Measurements from ENCODE around the gene AHNAK.
"Not testable (repeated sequence)": the region's sequence is repeated elsewhere in the genome, so short reads cannot be mapped to it uniquely, and the experiment has no call there.

AHNAK gene

DNA sequence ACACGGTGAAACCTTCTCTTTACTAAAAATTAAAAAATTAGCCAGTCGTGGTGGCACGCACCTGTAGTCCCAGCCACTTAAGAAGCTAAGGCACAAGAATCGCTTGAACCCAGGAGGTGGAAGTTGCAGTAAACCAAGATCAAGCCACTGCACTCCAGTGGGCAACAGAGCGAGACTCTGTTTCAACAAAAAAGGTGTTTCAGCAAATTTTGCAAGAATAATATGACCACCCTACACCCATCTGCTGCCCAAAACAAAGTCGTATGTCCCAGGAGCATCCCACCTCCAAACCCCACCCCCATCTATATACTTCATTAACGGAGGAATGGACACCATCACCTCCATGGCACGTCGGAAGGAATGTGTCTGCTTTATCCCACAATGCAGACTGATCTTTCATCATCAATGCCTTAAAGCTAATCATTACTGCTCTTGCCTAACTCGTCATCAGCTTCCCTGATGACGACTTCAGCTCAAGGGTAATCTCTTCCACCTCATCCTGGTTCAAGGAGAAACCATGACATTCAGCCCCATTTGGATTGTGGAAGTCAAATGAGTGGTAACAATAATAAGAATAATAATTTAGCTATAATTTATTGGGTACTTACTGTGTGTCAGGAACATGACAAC is 93.7 kb downstream of the AHNAK start:
- DNase-seq, result no peak

DNA sequence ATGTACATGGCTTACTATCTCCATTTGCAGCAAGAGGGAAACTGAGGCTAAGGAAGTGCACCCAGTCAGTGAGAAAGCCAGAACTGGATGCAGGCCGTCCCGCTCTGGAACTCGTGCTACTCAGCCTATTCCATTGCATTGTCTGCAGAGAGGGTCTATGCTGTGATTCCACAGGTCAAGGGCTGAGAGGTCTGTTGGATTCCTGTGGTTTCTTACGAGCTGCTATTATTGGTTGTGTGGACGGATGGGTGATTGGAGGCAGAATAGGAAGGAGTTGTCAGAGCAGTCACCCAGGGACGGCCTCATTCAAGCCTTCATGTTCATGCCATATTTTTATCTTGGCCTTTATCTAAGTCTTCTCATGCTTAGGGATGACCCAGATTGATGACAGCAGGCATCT is 94.3 kb downstream of the AHNAK start:
- DNase-seq, result no peak

DNA sequence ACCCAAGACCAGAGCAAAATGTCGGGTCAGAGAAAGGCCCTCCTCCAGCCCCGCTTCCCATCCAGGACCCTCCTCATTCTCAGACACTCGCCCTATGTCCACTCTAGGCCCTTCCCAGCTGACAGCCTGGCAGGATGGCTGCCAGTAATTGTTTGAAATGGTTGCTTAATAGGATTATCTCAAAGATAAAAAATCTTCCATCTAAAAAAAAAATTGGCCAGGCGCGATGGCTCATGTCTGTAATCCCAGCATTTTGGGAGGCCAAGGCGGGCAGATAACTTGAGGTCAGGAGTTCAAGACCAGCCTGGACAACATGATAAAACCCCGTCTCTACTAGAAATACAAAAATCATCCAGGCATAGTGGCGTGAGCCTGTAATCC is 95.4 kb downstream of the AHNAK start:
- no peak for DNase-seq

DNA sequence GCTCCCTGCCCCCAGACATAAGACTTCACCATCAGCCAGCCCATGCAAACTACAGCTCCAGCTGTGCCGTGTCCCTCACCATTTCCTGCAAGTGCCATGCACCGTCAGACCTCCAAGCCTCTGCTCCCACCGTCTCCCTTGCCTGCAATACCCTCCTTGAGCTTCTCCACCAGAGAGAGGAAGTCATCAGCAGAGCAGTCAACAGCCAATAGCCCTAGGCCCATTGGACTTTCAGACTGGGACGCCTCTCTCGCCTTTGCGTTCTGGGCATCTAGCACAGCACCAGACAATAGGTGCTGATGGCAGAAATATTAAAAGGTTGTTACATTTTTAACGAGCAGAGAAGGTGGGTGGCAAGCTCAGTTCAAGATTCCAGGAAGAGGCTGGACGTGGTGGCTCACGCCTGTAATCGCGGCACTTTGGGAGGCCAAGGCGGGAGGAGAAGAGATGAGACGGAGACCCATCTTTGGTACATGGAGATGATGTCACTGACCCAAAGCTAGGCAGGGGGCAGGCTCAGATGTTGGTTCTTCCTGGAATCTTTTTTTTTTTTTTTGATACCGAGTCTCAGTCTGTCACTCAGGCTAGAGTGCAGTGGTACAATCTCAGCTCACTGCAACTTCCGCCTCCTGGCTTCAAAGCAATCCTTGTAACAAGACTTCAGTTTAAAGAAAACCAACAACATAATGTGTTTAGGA is 95.9 kb downstream of the AHNAK start:
- DNase-seq, result no peak

DNA sequence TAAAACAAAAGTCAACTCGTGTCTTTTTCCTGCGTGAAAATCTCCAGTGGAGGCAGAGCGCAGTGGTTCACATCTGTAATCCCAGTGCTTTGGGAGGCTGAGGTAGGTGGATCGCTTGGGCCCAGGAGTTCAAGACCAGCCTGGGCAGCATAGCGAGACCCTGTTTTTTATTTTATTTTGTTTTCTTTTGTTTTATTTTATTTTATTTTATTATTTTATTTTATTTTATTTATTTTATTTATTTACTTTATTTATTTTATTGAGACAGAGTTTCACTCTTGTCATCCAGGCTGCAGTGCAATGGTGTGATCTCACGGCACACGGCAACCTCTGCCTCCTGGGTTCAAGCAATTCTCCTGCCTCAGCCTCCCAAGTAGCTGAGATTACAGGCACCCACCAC is 96.7 kb downstream of the AHNAK start:
- not testable (repeated sequence) for DNase-seq

DNA sequence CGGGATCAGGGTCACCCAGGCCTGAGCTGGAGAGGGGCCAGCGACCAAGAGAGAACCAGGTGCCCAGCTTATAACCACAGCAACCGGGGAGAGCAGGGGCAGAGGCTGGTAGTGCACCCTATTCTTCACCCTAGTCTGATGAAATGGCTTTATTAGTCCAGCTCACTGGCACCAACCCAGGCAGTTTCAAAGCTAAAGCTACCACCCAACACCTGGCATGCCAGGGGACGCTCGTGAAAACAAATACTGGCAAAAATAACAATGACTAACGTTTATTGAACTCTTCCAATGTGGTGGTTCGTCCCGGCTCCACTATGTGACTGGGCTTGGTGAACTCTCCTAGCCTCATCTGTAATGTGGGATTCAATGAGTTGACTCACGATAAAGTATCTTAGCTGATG is 97.2 kb downstream of the AHNAK start:
- peak; percentile 18 for DNase-seq

DNA sequence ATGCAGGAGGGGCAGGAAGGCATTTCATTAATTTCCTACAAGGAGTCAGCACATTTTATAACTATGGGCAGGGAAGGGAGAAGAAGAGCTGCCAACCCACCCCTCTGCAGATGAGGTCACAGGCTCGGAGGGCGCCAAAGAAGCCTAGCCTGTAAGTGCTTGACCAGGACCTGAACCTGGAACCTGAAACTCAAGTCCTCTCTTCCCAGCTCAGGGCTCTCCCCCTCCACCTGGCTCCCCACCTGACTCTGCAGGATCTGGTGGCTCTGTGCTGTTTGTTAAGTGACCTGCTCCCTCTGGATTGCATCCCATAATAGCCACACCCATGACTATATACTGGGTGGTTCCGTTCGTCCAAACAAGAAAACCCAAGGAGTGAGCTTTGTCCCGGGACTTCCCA is 100.5 kb downstream of the AHNAK start:
- DNase-seq, result no peak

DNA sequence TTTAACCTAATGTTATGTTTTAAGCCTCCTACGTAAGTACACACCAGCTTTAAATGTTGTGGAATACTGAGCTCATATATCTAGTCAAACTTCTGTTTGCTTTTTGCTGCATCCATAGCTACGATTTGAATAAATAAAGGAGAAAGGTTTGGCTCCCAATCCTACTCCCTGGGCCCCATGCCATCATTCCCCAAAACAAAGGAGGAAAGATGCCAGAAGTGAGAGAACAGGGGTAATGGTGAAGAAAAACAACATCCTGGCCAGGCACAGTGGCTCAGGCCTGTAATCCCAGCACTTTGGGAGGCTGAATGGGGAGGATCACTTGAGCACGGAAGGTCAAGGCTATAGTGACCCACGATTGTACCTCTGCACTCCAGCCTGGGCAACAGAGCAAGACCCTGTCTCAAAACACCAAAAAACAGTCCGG is 101.3 kb downstream of the AHNAK start:
- no peak for DNase-seq

DNA sequence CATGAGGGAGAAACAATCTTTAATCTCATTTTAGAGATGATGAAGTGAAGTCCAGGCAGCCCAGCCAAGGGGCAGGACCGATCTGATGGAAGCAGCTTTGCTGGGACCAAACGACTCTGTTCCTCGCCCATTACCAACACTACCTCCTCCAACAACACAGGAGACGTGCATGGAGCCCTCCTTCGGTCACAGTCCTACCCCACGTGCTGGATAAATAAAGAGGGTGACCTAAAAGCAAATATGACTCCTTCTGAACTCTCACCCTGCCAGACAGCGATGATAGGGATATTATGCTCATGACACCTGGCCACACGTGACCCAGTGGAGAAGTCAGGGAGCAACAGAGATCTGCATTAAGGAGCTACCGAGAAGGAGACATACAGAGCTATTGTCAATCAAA is 101.8 kb downstream of the AHNAK start:
- no peak for DNase-seq

DNA sequence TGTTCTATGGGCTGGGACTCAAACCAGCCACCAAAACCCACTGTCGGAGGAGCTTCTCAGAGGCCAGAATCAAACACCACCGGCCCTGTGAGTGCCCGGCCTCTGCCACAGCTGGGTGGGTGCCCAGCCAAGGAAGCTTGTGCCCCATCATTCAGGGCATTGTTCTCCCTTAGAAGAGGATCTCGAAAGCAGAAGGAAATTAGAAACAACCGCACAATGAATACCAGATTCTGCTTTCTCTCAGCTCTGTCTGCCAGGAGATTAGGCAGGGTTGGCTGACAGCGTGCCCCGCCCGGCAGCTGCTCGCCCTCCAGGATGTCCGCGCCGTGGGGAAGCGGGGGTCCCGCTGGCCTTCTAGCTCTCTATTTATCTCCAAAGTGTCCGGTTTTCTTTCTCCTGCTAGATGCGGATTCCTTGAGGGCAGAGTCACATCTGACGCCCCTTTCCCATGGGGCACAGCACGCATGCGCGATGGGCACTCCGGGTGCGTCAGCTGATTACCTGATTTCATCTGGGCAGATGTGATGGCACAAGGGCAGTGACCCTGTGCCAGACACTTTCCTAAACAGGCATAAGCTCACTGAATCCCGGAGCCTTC is 102.3 kb downstream of the AHNAK start:
- DNase-seq, result peak; percentile 47

DNA sequence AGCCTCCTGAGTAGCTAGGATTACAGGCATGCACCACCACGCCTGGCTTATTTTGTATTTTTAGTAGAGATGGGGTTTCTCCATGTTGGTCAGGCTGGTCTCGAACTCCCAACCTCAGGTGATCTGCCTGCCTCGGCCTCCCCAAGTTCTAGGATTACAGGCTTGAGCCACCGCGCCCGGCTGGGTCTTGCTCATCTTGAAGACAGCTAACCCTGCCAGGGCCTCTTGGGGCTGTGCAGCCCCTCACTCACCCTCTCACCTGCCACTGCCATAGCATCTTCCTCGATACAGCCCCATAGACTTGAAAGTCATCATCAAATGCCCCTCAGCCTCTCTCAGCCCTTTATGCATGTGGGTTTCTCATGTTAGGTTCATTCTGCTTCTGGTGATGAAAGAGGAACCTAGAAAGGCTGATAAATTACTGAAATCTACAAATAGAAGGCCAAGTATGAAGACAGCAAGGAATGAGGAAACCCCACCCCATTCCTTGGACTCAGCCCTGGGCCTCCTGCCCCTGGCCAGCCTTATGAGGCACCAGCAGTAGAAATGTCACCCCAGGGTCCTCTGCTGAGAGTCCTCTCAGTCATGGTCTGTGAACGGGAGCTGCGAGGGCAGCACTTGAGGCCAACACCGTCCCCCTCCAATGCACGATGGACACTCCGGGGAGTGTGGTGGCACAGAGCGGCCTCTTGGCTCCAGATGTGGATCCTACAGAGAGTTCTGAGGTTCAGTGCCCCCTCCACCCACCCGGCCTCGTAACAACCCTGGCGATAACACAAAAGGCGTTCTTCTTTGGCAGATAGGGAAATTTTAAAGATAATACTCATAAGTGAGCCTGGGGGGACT is 103.0 kb downstream of the AHNAK start:
- DNase-seq, result no peak

DNA sequence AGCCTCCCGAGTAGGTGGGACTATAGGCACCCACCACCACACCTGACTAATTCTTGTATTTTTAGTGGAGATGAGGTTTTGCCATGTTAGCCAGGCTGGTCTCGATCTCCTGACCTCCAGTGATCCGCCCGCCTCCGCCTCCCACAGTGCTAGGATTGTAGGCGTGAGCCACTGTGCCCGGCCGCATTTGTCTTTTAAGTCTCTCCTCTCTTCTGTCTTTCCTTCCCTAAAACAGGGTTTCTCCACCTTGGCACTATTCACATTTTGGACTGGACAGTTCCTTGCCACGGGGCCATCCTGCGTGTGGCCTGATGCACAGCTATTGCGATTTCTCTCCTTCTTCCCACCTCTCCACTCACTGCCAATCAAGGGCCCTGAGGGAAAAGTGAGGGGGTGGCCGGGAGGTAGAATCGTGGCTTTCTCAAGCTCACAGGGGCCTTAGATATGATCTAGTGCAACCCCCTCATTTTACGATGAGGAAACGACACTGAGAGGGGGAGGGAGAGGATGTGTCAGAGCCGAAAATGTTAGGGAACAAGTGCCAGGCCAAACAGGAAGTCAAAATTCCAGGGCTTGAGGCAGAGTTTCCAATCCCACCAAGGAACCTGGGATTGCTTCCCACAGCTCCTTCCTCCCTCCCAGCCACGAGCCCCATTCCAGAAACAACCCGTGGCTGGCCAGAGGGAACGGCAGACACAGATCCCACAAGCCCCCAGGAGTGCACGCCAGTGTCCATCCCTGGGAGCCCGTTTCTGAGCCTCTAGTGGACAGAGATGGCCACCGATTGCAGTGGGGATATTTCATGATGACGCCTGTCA is 106.6 kb downstream of the AHNAK start:
- DNase-seq, result no peak

DNA sequence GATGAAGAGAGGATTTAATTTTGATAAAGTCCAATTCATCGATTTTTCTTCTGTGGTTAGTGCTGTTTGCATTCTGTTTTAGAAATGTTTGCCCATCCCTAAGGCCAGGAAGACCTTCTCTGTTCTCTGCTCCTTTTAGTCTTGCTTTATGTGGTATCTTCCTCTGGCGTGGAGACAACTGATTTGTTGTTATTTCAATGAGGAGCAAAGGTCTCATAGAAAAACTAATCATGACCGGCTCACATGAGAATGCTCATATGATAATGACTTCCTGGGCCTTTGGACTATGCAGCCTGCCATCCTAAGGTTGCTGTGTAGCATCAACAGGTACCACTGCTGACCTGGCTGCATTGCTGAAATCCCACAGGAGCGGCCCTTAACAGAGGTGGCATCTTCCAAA is 108.0 kb downstream of the AHNAK start:
- no peak for DNase-seq

DNA sequence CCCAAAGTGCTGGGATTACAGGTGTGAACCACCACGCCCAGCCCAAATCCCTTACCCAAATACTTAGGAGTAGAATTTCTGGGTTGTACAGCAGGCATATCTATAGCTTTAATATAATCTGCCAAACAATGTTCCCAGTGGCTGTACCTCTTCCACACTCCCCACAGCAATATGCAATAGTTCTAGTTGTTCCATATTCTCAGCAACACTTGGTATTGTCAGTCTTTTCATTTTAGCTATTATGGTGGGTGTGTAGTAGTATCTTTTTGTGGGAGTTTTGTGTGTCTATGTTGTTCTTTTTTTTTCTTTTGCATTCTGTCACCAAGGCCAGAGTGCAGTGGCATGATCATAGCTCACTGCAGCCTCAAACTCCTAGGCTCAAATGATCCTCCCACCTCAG is 109.0 kb downstream of the AHNAK start:
- no peak for DNase-seq

DNA sequence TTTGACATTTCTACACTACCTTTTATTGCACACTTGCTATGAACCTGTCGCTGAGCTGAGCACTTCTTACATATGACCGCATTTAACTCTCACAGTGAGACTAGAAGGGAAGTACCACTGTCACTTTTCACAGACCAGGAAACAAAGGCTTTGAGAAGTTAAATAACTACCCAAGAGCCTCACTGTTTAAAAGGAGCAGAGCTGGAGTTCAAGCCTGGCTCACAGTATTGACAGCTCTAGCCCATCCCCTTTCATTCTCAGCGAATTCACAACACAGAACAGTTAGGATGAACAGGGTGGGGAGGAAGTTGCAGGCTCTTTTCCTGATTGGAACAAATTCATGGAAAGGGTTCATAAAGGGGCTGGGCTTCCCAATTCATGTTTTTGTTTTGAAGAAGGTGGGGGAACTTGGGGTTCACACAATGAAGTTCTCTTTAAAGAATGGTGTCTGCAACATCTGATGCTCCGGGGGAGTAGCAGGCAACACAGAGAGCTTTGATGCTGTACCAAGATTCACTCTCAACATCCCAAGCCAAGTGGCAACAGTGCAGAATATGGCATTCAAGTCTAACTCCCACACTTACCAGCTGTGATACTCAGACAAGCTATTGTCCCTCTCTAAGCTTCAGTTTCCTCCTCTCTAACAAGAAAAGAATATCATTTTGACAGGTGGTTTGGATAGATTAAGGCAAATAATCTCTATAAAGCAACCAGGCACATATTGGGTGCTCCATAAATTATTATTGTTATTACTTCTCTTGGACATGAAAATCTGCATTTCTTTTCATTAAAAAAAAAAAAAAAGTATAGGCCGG is 110.6 kb downstream of the AHNAK start:
- no peak for DNase-seq

DNA sequence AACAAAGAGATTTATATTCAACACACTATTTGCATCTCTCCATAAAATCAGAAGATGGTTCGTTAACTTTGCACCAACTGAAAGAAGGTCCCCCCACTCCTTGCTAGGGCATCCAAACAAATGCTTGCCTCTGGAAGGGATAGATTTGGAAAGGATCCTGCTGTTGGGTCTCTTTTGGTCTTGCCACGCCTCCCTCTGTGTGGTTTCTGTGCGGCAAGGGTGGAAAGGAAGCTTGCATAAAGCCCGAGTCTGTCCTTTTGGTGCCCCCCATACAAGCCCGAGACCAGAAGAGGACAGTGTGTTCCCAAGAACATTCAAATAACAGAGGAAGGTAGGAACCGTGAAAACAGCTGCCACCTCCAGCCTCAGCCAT is 112.7 kb downstream of the AHNAK start:
- no peak for DNase-seq

DNA sequence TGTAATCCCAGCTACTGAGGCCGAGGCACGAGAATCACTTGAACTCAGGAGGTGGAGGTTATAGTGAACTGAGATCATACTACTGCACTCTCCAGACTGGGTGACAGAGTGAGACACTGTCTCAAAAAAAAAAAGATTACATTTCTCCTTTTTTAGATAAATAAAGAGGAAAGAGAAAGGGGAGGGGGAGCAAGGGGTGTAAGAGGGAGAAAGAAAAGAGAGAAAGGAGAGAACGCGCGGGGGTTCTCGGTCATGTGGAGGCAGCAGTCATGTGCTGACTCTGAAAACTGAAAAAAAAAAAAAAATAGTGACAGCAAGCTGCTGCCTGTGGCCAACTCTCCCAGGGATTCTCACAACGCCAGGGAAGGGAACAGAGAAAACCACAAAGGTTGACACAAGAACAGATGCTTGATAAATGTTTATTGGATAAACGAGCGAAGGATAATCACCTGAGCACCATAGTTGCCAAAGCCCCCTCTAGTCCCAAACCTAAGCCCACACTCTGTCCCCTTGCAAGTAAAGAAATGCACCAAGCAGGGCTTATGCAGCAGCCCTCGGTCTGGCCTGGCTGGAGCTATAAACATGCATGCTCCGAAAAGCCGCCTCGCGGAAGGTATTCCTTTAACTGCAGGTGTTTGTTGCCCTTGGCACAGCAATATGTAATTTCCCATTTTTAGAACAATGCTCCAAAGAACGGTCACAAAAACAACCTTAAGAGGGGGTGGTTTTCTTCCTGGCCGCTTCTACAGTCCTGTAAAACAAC is 113.3 kb downstream of the AHNAK start:
- no peak for DNase-seq

DNA sequence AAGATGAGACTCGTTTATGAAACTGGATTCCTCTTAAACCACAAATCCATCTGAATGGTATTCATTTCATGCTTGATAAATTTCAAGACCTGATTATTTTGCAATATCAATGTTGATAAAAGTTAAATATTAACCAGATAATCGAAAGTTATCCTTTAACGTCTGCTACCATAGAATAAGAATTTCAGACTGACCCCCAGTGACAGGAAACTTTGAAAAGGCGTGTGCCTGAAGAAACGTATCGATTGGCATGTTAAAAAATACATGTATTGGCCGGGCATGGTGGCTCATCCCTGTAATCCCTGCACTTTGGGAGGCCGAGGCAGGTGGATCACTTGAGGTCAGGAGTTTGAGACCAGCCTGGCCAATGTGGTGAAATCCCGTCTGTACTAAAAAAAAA is 113.9 kb downstream of the AHNAK start:
- no peak for DNase-seq

DNA sequence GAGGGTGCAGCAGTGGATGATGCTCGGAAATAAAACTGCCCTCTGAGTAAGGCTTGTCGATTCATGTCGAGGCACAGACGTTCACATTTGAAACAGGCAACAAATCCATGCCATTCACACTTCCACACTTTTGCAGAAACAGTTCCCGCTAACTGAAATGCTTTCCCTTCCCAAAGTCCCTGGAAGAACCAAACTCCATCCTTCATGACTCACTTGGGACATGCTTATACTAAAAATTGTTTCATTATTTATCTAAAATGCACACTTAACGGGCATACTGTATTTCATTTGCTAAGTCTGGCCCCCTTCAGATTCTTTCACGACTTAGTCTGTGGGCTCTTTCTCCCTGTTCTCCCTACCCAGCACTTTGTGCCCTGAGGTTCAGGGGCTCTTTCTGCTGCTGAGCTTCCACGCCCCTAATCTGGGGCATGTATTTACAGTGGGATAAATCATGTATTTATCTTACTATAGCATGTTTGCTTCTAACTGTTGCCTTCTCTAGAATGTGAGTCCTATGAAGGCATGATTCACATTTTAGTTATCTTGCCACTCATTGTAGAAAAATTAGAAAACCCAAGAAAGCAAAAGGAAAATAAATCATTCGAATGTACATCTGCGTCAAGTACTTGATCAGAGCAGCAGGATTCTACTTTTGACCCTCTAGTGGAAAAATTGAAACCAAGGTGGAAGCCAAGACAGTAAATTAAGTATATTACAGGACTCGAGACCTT is 115.3 kb downstream of the AHNAK start:
- no peak for DNase-seq

DNA sequence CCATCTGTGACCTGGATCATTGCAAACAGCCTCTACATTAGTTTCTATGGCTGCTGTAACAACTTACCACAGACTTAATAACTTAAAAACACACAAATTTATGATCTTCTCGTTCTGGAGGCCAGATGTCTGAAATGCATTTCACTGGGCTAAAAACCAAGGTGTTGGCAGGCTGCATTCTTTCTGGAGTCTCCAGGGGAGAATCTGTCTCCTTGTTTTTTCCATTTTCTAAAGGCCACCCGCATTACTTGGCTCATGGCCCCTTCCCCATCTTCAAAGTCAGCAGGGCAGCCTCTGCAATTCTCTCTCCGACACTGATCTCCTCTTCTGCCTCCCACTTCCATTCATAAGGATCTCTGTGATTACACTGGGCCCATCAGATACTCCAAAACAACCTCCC is 116.2 kb downstream of the AHNAK start:
- no peak for DNase-seq
